OCI-LY1 (cell line): Measurements from ENCODE around the gene ARL6IP5.

Experiments
- H2AFZ ChIP-seq: fragments of 200-600 bp; sonication (generic), shearing (Covaris generic); 2 replicates; pipeline ENCODE4 v1.6.0; 2014; ENCODE audit warnings: antibody characterized with exemption, mild to moderate bottlenecking, low read length
- H3F3A ChIP-seq: fragments of 200-600 bp; sonication (generic), shearing (Covaris generic); 2 replicates; pipeline ENCODE4 v1.6.0; 2014; ENCODE audit warnings: mild to moderate bottlenecking, antibody characterized with exemption, low read length, moderate library complexity; ENCODE audit not compliant: insufficient read depth
- H3K27ac ChIP-seq: fragments of 200-600 bp; sonication (generic); 2 replicates; pipeline ENCODE4 v1.5.1; 2014; ENCODE audit warnings: low read length, mixed run types, mild to moderate bottlenecking, low read depth; ENCODE audit not compliant: poor library complexity, severe bottlenecking
- H3K27me3 ChIP-seq: fragments of 200-600 bp; sonication (generic); 2 replicates; pipeline ENCODE4 v1.6.0; 2014; ENCODE audit warnings: antibody characterized with exemption, mild to moderate bottlenecking, low read length, moderate library complexity; ENCODE audit not compliant: insufficient read depth
- H3K36me3 ChIP-seq: fragments of 200-600 bp; sonication (generic); 2 replicates; pipeline ENCODE4 v1.6.1; 2014; ENCODE audit warnings: mild to moderate bottlenecking, antibody characterized with exemption, low read length, moderate library complexity, mixed read lengths; ENCODE audit not compliant: insufficient read depth
- H3K4me1 ChIP-seq: fragments of 200-600 bp; sonication (generic); 2 replicates; pipeline ENCODE4 v1.5.1; 2014; ENCODE audit warnings: mild to moderate bottlenecking, low read length, moderate library complexity; ENCODE audit not compliant: insufficient read depth, severe bottlenecking
- H3K4me2 ChIP-seq: fragments of 200-600 bp; sonication (generic), shearing (Covaris generic); 2 replicates; pipeline ENCODE4 v1.6.1; 2014; ENCODE audit warnings: low read length
- H3K4me3 ChIP-seq: fragments of 200-600 bp; sonication (generic); 2 replicates; pipeline ENCODE4 v1.5.1; 2014; ENCODE audit warnings: low read length, low read depth, mild to moderate bottlenecking, mixed read lengths; ENCODE audit not compliant: poor library complexity, severe bottlenecking
- H3K79me2 ChIP-seq: fragments of 200-600 bp; shearing (Covaris generic); 2 replicates; pipeline ENCODE4 v1.6.1; 2016; ENCODE audit warnings: mixed run types, low read length, mixed read lengths; ENCODE audit not compliant: insufficient read depth
- H3K9ac ChIP-seq: fragments of 200-600 bp; sonication (generic), shearing (Covaris generic); 2 replicates; pipeline ENCODE4 v1.6.1; 2014; ENCODE audit warnings: mild to moderate bottlenecking, low read length, mixed read lengths
- H3K9me2 ChIP-seq: fragments of 200-600 bp; sonication (generic), shearing (Covaris generic); 2 replicates; pipeline ENCODE4 v1.6.1; 2014; ENCODE audit warnings: low read depth, mild to moderate bottlenecking, low read length, mixed read lengths
- H3K9me3 ChIP-seq: fragments of 200-600 bp; shearing (Covaris generic); 2 replicates; pipeline ENCODE4 v1.6.1; 2014; ENCODE audit warnings: low read length, mixed read lengths
- H4K20me1 ChIP-seq: fragments of 200-600 bp; sonication (generic), shearing (Covaris generic); 2 replicates; pipeline ENCODE4 v1.6.0; 2016; ENCODE audit warnings: mild to moderate bottlenecking, low read length; ENCODE audit not compliant: insufficient read depth
- EZH2 ChIP-seq: fragments of 200-600 bp; sonication (generic), shearing (Covaris generic); IDR thresholded peaks from 2 replicates; pipeline ENCODE4 v1.8.0; 2017; ENCODE audit warnings: borderline replicate concordance, mixed run types, mild to moderate bottlenecking, antibody characterized with exemption, low read length, moderate library complexity, mixed read lengths
- TF ChIP-seq, protein P1 (sequence below): fragments of 200-600 bp; sonication (generic), shearing (Covaris generic); IDR thresholded peaks from 2 replicates; pipeline ENCODE4 v1.5.1; 2017; ENCODE audit warnings: mild to moderate bottlenecking, antibody characterized with exemption, low read length, moderate library complexity, mixed read lengths

ARL6IP5 gene

DNA sequence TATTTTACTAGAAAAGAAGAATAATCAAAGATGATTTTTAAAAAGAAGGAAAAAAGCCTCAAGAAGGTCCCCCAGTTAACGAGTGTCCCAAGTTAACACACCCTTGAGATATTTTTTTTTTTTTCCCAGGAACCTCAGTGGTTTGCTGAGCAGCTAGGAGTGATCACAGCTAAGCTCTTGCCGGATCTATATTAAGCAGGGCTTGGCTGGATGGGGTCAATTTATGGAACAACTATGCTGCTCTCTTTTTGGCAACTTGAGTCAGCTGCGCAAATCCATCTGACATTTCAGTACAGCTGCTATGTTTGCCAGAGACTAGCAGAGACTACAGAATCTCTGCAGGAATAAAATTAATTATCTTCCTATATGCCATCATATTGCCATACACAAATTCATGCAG lies 37.7 kb downstream of the ARL6IP5 start, which contains the start of gene LMOD3:
LMOD3 (minus strand) TSS at position 193 of the 400 bp plus-strand sequence. CDS start 209 bp downstream, outside the sequence.
- H3K36me3 ChIP-seq: no peaks in the 10 kb centered on the region
- H3K79me2 ChIP-seq: no peaks in the 10 kb centered on the region
- H3K27ac ChIP-seq: no peak within 1 kb of the TSS
- no peak within 1 kb of the TSS for H2AFZ ChIP-seq
- no peak within 1 kb of the TSS for H3K4me3 ChIP-seq
- no peaks in the 10 kb centered on the region for H3K9me2 ChIP-seq
- TF ChIP-seq, protein P1, sequence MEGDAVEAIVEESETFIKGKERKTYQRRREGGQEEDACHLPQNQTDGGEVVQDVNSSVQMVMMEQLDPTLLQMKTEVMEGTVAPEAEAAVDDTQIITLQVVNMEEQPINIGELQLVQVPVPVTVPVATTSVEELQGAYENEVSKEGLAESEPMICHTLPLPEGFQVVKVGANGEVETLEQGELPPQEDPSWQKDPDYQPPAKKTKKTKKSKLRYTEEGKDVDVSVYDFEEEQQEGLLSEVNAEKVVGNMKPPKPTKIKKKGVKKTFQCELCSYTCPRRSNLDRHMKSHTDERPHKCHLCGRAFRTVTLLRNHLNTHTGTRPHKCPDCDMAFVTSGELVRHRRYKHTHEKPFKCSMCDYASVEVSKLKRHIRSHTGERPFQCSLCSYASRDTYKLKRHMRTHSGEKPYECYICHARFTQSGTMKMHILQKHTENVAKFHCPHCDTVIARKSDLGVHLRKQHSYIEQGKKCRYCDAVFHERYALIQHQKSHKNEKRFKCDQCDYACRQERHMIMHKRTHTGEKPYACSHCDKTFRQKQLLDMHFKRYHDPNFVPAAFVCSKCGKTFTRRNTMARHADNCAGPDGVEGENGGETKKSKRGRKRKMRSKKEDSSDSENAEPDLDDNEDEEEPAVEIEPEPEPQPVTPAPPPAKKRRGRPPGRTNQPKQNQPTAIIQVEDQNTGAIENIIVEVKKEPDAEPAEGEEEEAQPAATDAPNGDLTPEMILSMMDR: no peak
- TF ChIP-seq EZH2: no peak
- no peaks in the 10 kb centered on the region for H3F3A ChIP-seq
- no peaks in the 10 kb centered on the region for H3K4me1 ChIP-seq
- no peaks in the 10 kb centered on the region for H3K27me3 ChIP-seq
- H4K20me1 ChIP-seq: no peaks in the 10 kb centered on the region
- no peaks in the 10 kb centered on the region for H3K9me3 ChIP-seq
- no peak within 1 kb of the TSS for H3K9ac ChIP-seq
- H3K4me2 ChIP-seq: no peak within 1 kb of the TSS

DNA sequence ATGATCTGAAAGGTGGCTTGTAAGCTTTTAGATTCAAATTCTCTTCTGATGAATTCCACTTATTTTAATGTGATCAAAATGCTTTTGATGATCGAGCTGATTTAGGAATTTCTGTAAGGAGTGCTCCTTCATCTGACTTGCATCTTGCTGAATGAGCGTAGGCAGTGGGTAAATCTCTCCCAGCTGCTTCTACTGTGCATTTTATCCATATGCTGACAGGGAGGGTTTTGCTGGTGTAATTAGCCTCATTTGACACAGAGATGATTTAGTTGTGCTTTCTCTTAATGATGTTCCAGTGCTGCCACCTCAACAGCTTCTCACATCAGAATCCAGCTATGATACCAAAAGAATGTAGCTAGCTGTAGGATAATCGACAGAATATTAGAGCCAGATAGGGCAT lies 41.5 kb downstream of the ARL6IP5 start:
- Histone ChIP-seq H3K27ac (no peak overlapping the region), H3K4me2 (no peak overlapping the region), H3K4me1 (no peaks in the 10 kb centered on the region), H3K4me3 (no peak overlapping the region), H4K20me1 (no peaks in the 10 kb centered on the region), H3K79me2 (no peaks in the 10 kb centered on the region), H3F3A (no peaks in the 10 kb centered on the region), H3K9me3 (no peaks in the 10 kb centered on the region), H3K36me3 (no peaks in the 10 kb centered on the region), H3K9ac (no peak overlapping the region), H3K27me3 (no peaks in the 10 kb centered on the region), H3K9me2 (no peaks in the 10 kb centered on the region), H2AFZ (no peak overlapping the region)
- no peak for TF ChIP-seq EZH2
- TF ChIP-seq, protein P1: no peak

DNA sequence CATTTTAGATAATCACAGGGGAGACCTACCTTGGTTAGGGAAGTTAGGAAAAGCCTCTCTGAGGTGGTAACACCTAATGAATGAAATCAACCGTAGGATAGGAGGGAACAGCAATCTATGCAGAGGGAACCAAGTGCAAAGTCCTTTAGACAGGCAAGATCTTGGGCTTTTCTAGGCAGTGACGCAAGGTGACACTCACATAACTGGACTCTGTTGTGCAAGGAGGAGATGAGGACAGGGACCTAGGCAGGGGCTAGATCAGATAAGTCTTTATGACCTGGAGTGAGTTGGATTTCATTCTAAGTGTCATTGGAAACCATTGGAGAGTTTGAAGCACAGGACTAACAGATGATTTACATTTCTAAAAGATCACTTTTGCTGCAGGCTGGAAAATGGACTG lies 42.3 kb downstream of the ARL6IP5 start:
- H3K27me3 ChIP-seq: no peaks in the 10 kb centered on the region
- H3K9ac ChIP-seq: no peak overlapping the region
- no peaks in the 10 kb centered on the region for H4K20me1 ChIP-seq
- H3K36me3 ChIP-seq: no peaks in the 10 kb centered on the region
- no peaks in the 10 kb centered on the region for H3K79me2 ChIP-seq
- H3K4me3 ChIP-seq: no peak overlapping the region
- no peaks in the 10 kb centered on the region for H3K9me2 ChIP-seq
- H2AFZ ChIP-seq: no peak overlapping the region
- no peaks in the 10 kb centered on the region for H3K4me1 ChIP-seq
- TF ChIP-seq, protein P1: no peak
- TF ChIP-seq EZH2: no peak
- no peaks in the 10 kb centered on the region for H3F3A ChIP-seq
- H3K27ac ChIP-seq: no peak overlapping the region
- no peak overlapping the region for H3K4me2 ChIP-seq
- no peaks in the 10 kb centered on the region for H3K9me3 ChIP-seq
